Mesenchymal stem cell (in vitro differentiated cells and primary cell): Measurements from ENCODE around the gene LURAP1L.

Experiments used
- DNase-seq: peaks from one replicate; pipeline ENCODE4 v3.0.0-alpha.2; 2013
- H2AFZ ChIP-seq: one replicate; pipeline ENCODE4 v1.6.1; 2013; ENCODE audit warnings: low read depth, mild to moderate bottlenecking, control low read depth, inconsistent platforms, low read length, moderate library complexity
- H2AK5ac ChIP-seq: 2 replicates; pipeline ENCODE4 v1.6.1; 2013; ENCODE audit warnings: low read length, moderate library complexity, mild to moderate bottlenecking, inconsistent platforms; ENCODE audit not compliant: severe bottlenecking
- H2BK120ac ChIP-seq: one replicate; pipeline ENCODE4 v1.6.1; 2013; ENCODE audit warnings: low read depth, mild to moderate bottlenecking, inconsistent platforms, low read length, moderate library complexity
- H2BK12ac ChIP-seq, 2 experiments: one replicate each; pipeline ENCODE4 v1.6.1; 2013; ENCODE audit warnings: inconsistent platforms in 2 of 2, low read length in 2 of 2, mild to moderate bottlenecking in 2 of 2, moderate library complexity in 2 of 2, control low read depth in 1 of 2
- H2BK15ac ChIP-seq: one replicate; pipeline ENCODE4 v1.6.1; 2013; ENCODE audit warnings: mild to moderate bottlenecking, low read depth, inconsistent platforms; ENCODE audit not compliant: poor library complexity, severe bottlenecking
- H2BK5ac ChIP-seq: 2 replicates; pipeline ENCODE4 v1.6.1; 2013; ENCODE audit warnings: low read depth, mild to moderate bottlenecking, low read length, control low read depth, inconsistent platforms; ENCODE audit not compliant: poor library complexity, severe bottlenecking
- H3K14ac ChIP-seq, 2 experiments: one replicate each; pipeline ENCODE4 v1.6.1; 2013; ENCODE audit warnings: inconsistent platforms in 2 of 2, low read length in 2 of 2, control low read depth in 1 of 2, mild to moderate bottlenecking in 1 of 2, moderate library complexity in 1 of 2
- H3K18ac ChIP-seq, 2 experiments: one replicate each; pipeline ENCODE4 v1.6.1; 2013; ENCODE audit warnings: inconsistent platforms in 2 of 2, low read length in 2 of 2, control low read depth in 1 of 2, low read depth in 1 of 2, mild to moderate bottlenecking in 1 of 2
- H3K23ac ChIP-seq, 2 experiments: one replicate each; pipeline ENCODE4 v1.6.1; 2013; ENCODE audit warnings: inconsistent platforms in 2 of 2, low read length in 2 of 2, mild to moderate bottlenecking in 2 of 2, moderate library complexity in 2 of 2, control low read depth in 1 of 2
- H3K27ac ChIP-seq: 2 replicates; pipeline ENCODE4 v1.5.1; 2013; ENCODE audit warnings: mild to moderate bottlenecking, moderate library complexity, low read length, control low read depth, inconsistent platforms; ENCODE audit not compliant: poor library complexity, severe bottlenecking
- H3K27me3 ChIP-seq, 2 experiments: 2 replicates each; pipeline versions ENCODE4 v1.6.1 to v1.7.0; 2013; ENCODE audit warnings: low read length in 2 of 2, mild to moderate bottlenecking in 2 of 2, moderate library complexity in 2 of 2, control low read depth in 1 of 2, inconsistent platforms in 1 of 2; ENCODE audit not compliant: control insufficient read depth in 1 of 2, insufficient read depth in 1 of 2
- H3K36me3 ChIP-seq, 2 experiments: 2 replicates each; pipeline versions ENCODE4 v1.6.1 to v1.7.0; 2013; ENCODE audit warnings: low read length in 2 of 2, control low read depth in 1 of 2, inconsistent platforms in 1 of 2, low read depth in 1 of 2, mild to moderate bottlenecking in 1 of 2; ENCODE audit not compliant: insufficient read depth in 2 of 2, control insufficient read depth in 1 of 2
- H3K4ac ChIP-seq, 2 experiments: one replicate each; pipeline ENCODE4 v1.6.1; 2013; ENCODE audit warnings: inconsistent platforms in 2 of 2, low read length in 2 of 2, mild to moderate bottlenecking in 2 of 2, moderate library complexity in 2 of 2, control low read depth in 1 of 2, low read depth in 1 of 2
- H3K4me1 ChIP-seq: 2 replicates; pipeline ENCODE4 v1.6.1; 2013; ENCODE audit warnings: low read depth, low read length, control low read depth; ENCODE audit not compliant: control insufficient read depth, insufficient read depth
- H3K4me2 ChIP-seq: 2 replicates; pipeline ENCODE4 v1.6.1; 2013; ENCODE audit warnings: low read length, mild to moderate bottlenecking, inconsistent platforms; ENCODE audit not compliant: poor library complexity, severe bottlenecking
- H3K4me3 ChIP-seq, 2 experiments: 2 replicates each; pipeline versions ENCODE4 v1.5.1 to v1.7.0; 2013; ENCODE audit warnings: low read length in 2 of 2, mild to moderate bottlenecking in 2 of 2, control low read depth in 1 of 2, low read depth in 1 of 2; ENCODE audit not compliant: insufficient read depth in 1 of 2
- H3K79me1 ChIP-seq: replicated peaks from 2 replicates; pipeline ENCODE4 v1.6.1; 2013; ENCODE audit warnings: mild to moderate bottlenecking, control low read depth, low read length, inconsistent platforms; ENCODE audit not compliant: poor library complexity, severe bottlenecking
- H3K9ac ChIP-seq: 2 replicates; pipeline ENCODE4 v1.7.0; 2013; ENCODE audit warnings: mild to moderate bottlenecking, low read length, moderate library complexity
- H3K9me3 ChIP-seq: 2 replicates; pipeline ENCODE4 v1.7.0; 2013; ENCODE audit warnings: mild to moderate bottlenecking, low read length; ENCODE audit not compliant: control insufficient read depth
- H4K8ac ChIP-seq: one replicate; pipeline ENCODE4 v1.6.1; 2013; ENCODE audit warnings: inconsistent platforms, mild to moderate bottlenecking, low read length, moderate library complexity
- H4K91ac ChIP-seq: one replicate; pipeline ENCODE4 v1.6.1; 2013; ENCODE audit warnings: mild to moderate bottlenecking, low read length, inconsistent platforms
- WGBS: methylation state at CpG from one replicate; pipeline ENCODE4 v1.1.7; 2013; ENCODE audit warnings: mixed read lengths; 5-methylcytosine and 5-hydroxymethylcytosine counted together

The LURAP1L gene

DNA sequence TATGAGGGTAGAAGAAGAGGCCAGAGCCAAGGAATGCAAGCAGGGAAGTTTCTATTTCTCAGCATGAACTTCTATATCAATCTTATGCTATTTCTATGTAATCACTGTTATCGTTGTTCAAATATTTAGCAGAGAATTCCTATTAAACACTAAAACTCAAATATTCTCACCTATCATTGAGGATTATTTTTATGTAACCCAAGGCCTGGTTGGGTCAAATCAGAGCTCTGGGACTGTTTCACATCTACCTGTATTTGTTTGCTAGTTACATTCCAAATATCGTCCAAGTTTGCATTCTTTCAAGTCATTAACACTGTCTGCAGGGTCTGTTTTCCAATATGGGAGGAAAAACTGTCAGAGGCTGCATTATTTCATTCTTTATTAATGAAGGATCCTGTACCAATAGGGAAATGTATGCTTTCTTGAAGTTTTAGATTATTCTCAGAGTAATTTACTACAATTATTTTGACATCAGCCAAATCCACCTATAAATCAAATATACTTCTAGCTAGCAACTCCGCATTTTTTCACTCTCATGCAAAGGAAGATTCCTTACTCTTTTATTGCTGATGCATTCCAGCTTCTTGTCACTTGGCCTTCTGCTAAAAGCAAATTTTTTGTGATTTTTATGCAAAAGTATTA, 52.2 kb downstream of the LURAP1L start:
- Histone ChIP-seq H2AFZ (no peak overlapping the region), H3K27me3 (no peaks in the 10 kb centered on the region), H3K27ac (no peak overlapping the region), H3K9ac (no peak overlapping the region), H3K9me3 (no peaks in the 10 kb centered on the region), H3K14ac (no peak overlapping the region), H4K91ac (no peak overlapping the region), H4K8ac (no peak overlapping the region), H3K4me1 (no peaks in the 10 kb centered on the region), H2BK120ac (no peak overlapping the region), H3K4me2 (no peak overlapping the region), H3K23ac (no peak overlapping the region), H2AK5ac (no peak overlapping the region), H2BK15ac (no peak overlapping the region), H2BK5ac (no peak overlapping the region), H3K4me3 (no peak overlapping the region), H3K36me3 (peaks cover 0 to 26% of the 10 kb centered on the region in 2 experiments), H3K79me1 (no peaks in the 10 kb centered on the region), H3K4ac (no peak overlapping the region), H2BK12ac (no peak overlapping the region), H3K18ac (no peak overlapping the region)
- 75% methylated on average over 2 of the region's 3 CpGs for WGBS
- no peak for DNase-seq

- H2BK15ac ChIP-seq, result no peak overlapping the region
Observed at GRCh38 chr9:12833701-12834100, 58.9 kb downstream of the LURAP1L start.

DNA sequence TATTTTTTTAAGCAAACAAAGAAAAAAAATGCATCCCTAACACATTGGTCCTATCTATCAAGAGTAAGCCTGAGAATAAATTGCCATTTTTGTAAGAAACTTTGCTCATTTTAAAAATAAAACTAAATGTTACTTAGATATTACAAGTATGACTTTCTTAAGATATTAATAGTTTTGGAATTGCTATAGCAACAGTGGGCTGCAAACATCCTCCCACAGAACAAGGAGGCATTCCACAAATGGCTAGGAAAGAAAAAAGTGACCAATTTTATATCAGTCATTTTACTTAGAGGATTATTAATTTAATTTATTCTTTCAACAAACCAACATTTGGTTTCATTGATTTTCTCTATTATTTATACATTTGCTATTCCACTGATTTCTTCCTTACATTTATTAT, 63.7 kb downstream of the LURAP1L start:
- H3K9ac ChIP-seq, result peak overlapping the region; percentile 35
- no peak overlapping the region for H2BK12ac ChIP-seq
- H3K27me3 ChIP-seq, result no peaks in the 10 kb centered on the region
- no peak overlapping the region for H3K23ac ChIP-seq
- H3K4ac ChIP-seq, result no peak overlapping the region
- no peak overlapping the region for H4K91ac ChIP-seq
- no peak overlapping the region for H3K14ac ChIP-seq
- H3K9me3 ChIP-seq, result peaks cover 13% of the 10 kb centered on the region
- no peaks in the 10 kb centered on the region for H3K36me3 ChIP-seq
- no peak overlapping the region for H2AFZ ChIP-seq
- H3K4me1 ChIP-seq, result no peaks in the 10 kb centered on the region
- no peak overlapping the region for H2BK5ac ChIP-seq
- H3K79me1 ChIP-seq, result no peaks in the 10 kb centered on the region
- H2AK5ac ChIP-seq, result no peak overlapping the region
- H3K4me2 ChIP-seq, result no peak overlapping the region
- no peak overlapping the region for H3K4me3 ChIP-seq
- H2BK120ac ChIP-seq, result no peak overlapping the region
- no peak for DNase-seq
- no peak overlapping the region for H3K27ac ChIP-seq
- H2BK15ac ChIP-seq, result no peak overlapping the region
- H4K8ac ChIP-seq, result no peak overlapping the region
- H3K18ac ChIP-seq, result no peak overlapping the region

More at GRCh38 chr9:12833701-12834100, 58.9 kb downstream of the LURAP1L start:
- Histone ChIP-seq H3K27me3 (no peaks in the 10 kb centered on the region), H3K36me3 (no peaks in the 10 kb centered on the region), H3K4me1 (no peaks in the 10 kb centered on the region), H3K4me2 (no peak overlapping the region), H2BK120ac (no peak overlapping the region), H4K8ac (no peak overlapping the region), H3K4me3 (no peak overlapping the region), H2AK5ac (no peak overlapping the region), H3K4ac (no peak overlapping the region), H3K23ac (no peak overlapping the region), H3K79me1 (no peaks in the 10 kb centered on the region), H3K14ac (no peak overlapping the region), H4K91ac (no peak overlapping the region), H2BK12ac (no peak overlapping the region), H3K18ac (no peak overlapping the region), H3K27ac (no peak overlapping the region), H2AFZ (no peak overlapping the region), H3K9me3 (peaks cover 13% of the 10 kb centered on the region), H3K9ac (no peak overlapping the region), H2BK5ac (no peak overlapping the region)
- DNase-seq, result no peak
- no CpG with 5 or more reads among the region's 1 CpG for WGBS

GRCh38 chr9:12843735-12844134, 68.9 kb downstream of the LURAP1L start:
- H3K27me3 ChIP-seq, result no peaks in the 10 kb centered on the region
- H4K8ac ChIP-seq, result no peak overlapping the region
- no peak overlapping the region for H3K14ac ChIP-seq
- H2BK12ac ChIP-seq, result no peak overlapping the region
- no peak overlapping the region for H2BK120ac ChIP-seq
- H2AFZ ChIP-seq, result no peak overlapping the region
- H4K91ac ChIP-seq, result no peak overlapping the region
- 84% methylated on average over 2 of the region's 4 CpGs for WGBS
- no peaks in the 10 kb centered on the region for H3K36me3 ChIP-seq
- H2AK5ac ChIP-seq, result no peak overlapping the region
- H3K4ac ChIP-seq, result no peak overlapping the region
- no peak overlapping the region for H3K18ac ChIP-seq
- H3K27ac ChIP-seq, result no peak overlapping the region
- H3K4me2 ChIP-seq, result no peak overlapping the region
- no peaks in the 10 kb centered on the region for H3K4me1 ChIP-seq
- no peak overlapping the region for H2BK15ac ChIP-seq
- no peaks in the 10 kb centered on the region for H3K9me3 ChIP-seq
- H3K79me1 ChIP-seq, result no peaks in the 10 kb centered on the region
- H3K9ac ChIP-seq, result no peak overlapping the region
- peak; percentile 47 for DNase-seq
- no peak overlapping the region for H3K23ac ChIP-seq
- H2BK5ac ChIP-seq, result no peak overlapping the region
- H3K4me3 ChIP-seq, result no peak overlapping the region
